Putamen (tissue), 1 donor: Measurements from ENCODE around the gene GNA12.

Experiments
- DNase-seq: peaks from one replicate; pipeline ENCODE4 v3.0.0-alpha.2; 2016; ENCODE audit warnings: low spot score

GNA12 gene

DNA sequence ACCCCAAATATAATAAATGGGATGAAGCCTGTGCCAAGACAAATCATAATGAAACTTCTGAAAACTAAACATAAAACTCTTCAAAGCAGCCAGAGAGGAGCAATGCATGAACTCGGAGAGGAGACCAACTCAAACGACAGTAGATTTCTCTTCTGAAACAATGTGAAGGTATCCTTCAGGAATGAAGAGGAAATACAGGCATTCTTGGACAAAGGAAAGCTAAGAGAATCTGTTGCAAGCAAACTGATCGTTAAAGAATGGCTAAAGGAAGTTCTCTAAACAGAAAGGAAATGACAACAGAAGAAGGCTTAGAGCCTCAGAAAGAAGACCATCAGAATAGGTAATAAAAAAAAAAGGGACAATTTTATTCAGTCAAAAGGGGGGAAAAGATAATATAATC is 6.6 kb downstream of the GNA12 start:
- no peak for DNase-seq

DNA sequence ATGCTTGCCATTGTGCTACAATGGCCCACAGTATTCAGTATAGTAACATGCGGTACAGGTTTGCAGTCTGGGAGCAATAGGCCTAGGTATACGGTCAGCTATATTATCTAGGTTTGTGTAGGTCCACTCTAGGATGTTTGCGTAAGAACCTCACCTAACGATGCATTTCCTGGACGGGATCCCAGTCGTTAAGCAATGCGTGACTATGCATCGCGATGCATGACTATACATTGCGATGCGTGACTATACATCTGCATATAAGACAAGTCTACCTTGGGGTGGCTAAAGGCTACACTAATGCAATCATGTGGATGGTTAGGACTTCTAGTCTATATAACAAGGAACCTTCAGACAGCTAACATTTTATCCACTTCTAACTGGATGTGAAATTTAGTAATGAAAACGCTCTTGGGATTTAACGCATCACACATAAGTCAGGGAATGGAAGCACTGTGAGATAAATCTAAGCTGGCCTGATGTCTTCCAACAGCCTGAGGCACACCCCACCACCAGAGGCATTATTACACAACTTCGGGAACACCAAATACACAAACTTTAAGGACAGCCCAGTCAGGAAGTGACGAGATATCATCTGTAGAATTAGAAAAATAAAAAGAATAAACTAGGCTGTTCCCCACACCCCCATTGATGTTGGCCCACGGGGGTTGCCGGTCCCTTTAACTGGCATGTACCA is 9.2 kb downstream of the GNA12 start:
- DNase-seq, result no peak

DNA sequence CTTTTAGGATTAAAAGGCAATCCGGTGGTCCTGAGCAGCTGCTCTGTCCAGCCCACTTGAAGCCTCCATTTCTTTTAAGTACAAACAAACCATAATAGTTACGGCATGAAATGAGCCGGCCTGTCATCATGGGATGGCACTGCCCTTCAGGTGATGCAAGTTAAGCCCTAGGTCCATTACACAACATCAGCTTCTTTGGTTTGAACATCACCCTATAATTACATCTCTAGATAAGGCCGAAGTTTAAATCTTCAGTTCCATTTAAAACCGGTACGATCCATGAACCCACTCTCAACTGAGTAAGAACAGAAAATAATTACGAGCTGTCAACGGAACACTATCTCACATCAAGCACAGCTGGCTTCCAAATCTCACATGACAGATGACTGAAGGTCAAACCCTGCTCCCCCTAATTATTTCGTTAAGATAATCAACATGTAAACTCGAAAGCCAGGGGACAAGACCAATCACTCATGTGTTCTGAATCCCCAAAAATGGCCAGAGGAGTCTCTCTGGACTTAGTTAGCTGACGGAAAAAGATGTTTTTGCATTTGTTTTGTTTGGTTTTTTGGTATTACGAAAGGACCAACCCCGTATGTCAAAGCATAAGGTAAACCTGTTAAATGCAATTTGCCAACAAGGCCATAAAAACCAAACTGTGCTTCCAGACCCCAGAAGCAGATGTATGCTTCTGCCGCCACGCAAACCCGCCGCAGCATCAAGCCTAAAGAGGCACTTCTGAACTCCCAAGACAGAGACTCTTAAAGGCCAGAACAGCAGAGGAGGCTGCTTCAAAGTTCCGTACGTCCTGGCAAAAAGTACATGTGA is 10.8 kb downstream of the GNA12 start:
- no peak for DNase-seq

DNA sequence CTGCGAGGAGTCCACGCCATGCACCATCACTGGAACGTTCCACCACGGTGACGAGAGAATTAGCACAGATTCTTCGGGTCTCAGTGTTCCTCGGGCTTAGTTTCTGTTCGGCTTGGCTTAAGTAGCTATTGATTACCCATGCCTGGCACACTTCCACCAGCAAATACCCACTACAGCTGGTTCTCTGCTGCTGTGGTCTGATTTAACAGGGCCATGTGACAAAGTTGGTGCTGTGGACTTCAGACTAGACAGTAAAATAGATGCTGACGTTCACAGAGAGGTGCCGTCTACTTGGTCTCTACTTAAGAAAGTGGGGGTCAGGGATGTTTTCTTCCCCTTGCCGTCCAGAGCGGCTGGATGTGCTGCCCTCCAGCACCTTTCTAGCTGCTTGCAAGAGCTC is 11.6 kb downstream of the GNA12 start:
- no peak for DNase-seq

DNA sequence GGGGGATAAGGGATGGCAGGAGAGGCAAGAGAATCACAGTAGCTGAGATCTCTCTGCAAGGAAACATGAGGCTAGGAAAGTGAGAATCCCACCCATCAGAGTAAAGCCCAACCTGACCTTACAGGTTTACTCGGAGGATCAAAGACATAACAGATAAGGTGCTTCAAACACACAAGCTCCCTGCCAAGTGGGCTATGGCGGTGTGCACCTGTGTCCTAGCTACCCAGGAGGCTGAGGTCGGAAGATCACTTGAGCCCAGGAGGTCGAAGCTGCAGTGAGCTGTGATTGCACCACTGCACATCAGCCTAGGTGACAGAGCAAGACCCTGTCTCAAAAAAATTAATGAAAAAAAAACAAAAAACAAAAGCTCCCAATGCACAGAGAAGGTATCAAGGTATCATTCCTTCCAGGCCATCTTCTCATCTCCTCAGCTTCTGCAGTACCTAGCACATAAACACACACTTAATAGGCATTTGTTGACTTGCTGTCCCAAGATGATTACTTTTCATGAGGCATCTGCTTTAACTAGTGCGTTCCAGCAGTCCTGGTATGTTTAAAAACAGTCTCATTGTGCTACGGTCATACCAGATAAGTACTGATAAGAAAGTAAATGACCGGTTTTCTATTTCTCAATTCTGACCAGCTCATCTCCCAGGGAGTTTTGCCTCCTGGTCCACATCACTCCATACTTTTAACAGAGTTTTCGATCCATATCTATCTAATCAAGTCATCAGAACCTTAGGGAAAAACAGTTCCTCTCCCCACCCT is 13.3 kb downstream of the GNA12 start:
- DNase-seq, result no peak

DNA sequence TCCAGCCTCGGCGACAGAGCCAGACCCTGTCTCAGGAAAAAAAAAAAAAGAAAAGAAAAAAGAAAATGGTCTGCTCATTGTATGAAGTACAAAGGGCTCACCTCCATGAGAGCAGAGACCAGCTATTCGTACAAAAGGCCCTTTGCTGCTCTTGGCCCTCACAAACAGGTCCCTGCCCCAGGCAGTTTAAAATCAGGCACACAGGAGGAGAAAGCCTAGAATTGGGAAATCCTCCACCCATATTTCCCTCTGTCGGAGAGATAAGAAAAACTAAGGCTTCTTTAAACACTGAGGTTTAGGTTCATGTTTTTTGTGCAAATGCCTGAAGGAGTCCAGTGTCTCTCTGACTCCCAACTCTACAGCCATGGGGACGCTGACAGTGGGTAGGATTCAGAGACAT is 15.1 kb downstream of the GNA12 start:
- no peak for DNase-seq

DNA sequence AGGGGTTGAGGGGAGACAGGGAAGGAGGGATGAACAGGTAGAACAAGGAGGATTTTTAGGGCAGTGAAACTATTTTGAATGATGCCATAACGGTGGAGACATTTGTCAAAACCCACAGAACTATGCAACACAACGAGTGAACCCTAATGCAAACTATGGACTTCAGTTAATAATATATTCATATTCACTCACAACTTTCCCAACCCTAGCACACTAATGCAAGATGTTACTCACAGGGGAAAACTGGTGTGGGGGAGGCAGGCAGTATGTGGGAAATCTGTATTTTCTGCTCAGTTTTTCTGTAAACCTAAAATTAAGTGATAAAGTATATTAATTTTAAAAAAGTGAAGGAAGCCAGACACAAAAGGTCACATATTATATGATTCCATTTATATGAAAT is 17.3 kb downstream of the GNA12 start:
- no peak for DNase-seq

DNA sequence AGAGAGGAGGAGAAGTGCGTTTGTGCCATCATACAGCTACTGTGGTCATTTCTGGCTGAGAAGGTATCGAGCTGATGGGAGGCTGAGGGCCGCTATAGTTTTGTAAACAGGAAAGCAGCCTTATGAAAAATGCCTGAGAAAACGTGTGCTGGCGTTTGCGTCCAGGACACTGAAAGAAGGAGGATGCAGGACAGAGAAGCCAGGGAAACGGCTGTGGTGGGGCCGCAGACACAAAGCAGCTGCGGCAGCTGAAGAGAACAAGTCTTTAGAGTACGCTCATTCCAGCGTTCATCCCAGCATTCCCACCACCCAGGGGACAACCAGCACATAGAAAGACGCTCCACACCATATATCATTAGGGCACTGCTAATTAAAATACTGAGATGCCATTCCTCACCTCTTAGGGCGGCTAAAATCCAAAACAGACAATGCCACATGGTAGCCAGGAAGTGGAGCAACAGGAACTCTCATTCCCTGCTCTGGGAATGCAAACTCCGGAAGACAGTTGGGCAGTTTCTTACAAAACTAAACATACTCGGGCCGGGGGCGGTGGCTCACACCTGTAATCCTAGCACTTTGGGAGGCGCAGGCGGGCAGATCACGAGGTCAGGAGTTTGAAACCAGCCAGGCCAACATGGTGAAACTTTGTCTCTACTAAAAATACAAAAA is 18.4 kb downstream of the GNA12 start:
- DNase-seq, result no peak

DNA sequence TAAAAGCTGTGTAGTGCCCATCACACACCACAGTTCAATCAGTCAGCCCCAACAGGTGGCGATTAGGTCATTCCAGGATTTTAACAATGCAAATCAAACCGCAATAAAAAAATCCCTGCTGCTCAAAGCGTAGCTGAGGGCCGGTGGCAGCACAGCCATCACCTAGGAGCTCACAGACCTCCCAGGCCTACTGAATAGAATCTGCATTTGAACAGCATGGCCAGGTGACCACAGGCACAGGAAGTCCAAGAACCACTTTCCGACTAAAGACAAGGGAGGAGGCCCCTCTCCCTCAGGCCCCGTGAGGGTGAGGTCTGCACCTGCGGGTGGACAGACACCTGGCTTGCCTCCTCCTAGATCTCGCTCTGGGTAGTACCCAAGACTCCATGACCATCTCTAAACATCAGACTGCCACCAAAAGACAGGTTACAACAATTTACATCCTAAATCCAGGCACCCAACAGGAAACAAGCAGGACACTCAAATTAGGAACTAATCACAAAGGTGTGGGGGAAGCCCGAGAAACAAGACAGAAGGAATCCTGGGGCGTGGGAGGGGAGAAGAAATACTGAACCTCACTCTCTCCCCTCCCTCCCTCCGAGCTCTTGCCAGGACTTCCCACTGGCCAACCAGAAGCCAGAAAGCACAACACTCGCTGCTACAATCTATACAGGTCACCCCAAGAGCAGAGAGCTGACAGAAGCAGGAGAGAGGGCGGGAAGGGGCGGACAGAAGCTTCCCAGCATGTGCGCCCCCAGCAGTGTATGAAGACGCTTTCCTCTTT is 19.2 kb downstream of the GNA12 start:
- DNase-seq, result no peak

DNA sequence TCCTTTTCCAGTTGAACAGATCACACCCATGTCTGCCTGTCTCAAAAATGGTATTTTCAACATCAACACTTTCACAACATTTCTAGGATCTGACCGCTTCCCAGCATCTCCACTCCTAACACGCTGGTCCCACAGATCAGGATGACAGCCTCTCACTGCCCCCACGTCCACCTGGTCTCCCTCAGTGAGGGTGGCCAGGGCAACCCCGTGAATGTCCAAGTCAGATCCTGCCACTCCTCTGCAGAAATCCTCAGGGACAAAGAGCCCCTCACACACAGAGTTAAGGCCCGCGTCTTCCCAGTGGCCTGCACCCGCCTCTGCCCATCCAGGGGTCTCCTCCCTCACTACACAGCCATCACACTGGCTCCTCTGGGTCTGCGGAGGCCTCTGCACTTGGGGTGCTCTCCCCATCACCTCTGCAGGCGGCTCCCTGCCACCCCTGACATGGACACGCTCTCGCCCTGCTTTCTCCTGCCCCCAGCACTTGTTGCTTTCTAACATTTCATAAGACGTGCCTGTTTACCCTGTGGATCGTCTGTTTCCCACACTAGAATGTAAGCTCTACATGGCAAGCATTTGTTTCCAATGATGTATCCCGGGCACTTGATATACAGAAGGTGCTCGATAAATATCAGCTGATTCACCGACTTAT is 20.0 kb downstream of the GNA12 start:
- no peak for DNase-seq

DNA sequence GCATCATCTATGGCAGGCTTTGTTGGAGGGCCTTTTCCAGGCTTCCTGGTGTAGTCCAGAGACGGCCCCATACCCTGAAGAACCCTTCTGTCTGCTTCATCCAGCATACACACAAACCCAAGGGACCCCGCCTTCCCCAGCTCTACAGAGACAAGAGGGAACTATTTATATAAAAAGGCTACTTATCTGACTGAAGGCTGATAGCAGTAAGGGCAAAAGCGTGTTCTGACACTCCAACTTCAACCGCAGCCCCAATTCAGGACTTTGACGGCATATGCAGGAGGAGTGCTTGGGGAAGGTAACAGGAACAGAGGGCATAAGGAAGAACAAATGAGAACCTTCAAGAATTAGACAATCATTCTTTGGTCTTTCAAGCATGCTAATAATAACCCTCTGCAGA is 21.0 kb downstream of the GNA12 start:
- DNase-seq, result no peak

DNA sequence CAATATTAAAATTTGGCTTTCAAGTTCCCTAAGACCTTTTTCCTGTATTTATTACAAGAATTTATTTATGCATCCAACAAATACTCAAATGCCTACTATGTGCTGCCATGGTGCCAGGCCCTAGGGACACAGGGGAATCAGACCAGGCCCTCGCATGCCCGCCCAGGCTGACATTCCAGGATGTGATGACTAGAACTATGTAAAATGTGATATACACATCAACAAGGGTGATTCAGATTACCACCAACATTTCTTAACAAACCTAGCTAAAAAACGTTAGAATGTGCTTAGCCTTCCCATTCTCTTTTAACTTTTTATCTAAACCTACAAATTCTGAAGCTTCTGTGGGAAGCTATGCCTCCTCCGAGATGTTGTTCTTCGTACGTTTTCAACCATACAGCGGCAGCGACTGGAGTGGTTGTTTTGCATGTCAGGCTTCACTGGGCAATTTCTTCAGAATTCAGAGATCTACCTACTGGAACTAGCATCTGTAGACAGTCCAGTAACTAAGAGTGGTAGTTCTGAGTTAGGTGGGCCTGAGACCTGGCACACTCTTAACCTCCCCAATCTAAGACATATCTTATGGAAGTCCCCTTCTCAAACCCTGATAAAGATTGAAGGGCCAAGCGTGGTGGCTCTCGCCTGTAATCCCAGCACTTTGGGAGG is 22.1 kb downstream of the GNA12 start:
- no peak for DNase-seq

DNA sequence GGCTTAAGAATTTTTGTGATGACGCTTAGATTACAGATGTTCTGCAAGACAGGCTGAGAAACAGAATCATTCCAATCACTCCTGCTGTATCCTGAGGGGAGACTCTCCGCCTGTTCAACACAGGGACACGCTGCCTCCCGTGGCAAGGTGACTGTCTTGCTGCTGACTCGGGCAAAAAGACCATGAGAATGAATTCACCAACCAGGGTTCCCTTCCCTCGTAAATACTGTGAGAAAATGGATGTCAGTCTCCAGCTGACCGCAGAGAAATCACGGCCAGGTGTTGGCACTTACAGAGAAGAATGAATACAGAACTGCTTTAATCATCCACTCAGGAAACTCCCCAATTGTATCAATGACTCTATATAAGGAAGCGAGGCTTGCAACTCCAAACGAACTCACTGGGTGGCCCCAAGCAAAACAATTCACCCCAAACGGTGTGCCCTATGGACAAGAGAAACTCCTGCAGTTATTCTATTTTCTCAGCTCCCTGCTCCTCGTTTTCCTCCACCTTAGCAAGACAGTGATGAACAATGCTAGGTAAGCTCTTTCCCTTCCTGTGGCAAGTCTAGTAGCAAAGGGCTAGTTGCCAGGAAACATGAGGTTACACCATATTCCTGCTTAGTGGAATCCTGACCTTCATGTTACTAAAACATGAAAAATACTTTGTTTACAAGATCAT is 22.8 kb downstream of the GNA12 start:
- no peak for DNase-seq

DNA sequence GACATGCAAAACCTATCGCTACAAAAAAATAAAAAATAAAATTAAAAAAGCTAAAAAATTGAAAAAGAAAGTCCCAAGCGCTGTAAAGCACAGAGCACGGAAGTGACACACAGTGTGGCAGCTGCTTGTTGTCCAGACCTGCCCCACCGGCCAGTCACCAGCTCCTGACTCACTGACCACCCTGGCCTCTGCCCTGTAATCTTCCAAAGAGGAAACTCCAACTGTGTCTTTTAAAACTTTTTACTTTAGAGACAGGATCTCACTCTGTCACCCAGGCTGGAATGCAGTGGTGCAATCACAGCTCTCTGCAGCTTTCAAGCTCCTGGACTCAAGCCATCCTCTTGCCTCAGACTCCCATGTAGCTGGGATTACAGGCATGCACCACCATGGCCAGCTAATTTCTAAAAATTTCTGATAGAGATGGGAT is 23.6 kb downstream of the GNA12 start:
- DNase-seq, result no peak

DNA sequence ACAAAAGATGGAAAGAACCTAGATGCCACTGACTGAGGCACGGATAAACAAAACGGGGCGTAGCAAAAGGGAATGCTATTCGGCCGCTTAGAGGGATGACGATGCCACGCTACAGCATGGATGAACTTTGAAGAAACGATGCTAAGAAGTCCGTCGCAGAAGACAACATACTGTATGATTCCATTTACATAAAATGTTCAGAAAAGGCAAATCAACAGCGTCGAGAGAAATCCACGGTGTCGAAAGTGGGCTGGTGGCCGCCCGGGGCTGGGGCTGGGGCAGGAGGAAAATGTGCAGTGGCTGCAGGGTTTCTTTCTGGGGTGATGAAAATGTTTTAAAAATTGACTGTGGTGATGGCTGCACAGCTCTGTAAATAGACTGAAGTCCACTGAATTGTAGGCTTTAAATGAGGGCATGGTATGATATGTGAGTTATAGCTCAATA is 24.1 kb downstream of the GNA12 start:
- DNase-seq, result no peak

DNA sequence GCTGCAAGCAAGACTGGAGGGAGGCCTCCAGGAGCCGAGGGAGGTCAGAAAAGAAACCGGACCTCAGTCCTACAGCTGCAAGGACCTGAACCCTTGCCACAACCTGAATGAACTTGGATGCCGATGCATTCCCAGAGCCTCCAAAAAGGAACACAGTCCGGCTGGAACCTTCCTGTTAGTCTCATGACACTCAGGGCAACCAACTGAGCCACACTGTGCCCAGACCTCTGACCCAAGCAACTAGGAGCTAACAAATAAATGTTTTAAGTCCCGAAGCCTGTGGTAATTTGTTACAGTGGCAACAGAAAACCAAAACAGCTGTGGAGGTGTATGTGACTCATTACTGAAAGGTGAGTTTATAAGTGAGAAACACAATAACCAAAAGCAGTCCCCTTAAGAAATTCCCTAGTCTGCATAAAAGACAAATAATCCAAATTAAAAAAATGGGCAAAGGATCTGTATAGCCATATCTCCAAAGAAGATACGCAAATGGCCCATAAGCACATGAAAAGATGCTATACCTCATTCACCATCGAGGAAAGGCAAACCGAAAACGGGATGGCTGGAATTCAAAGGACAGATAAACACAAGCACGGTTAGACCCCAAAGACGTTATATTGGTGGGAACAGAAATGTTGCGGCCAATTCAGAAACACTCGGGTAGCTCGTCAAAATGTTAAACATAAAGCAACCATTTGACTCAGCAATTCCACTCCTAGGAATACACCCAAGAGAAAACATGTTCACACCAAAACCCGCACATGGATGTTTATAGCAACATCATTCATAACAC is 24.8 kb downstream of the GNA12 start:
- no peak for DNase-seq

DNA sequence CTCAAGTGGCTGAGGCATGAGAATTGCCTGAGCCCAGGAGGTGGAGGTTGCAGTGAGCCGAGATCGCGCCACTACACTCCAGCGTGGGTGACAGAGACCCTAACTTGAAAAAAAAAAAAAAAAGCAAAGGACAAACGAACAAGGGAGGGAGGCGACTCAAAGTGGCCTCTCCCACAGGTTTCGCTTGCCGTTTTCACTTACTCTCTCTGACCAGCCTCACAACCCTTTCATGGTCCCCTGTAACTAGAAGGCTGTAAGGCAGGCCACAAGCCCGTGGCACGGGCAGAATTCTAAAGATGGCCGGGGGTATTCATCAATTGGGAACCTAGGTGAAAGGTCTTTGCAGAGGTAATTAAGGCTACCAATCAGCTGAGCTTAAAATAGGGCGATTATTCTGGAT is 25.5 kb downstream of the GNA12 start:
- DNase-seq, result no peak

DNA sequence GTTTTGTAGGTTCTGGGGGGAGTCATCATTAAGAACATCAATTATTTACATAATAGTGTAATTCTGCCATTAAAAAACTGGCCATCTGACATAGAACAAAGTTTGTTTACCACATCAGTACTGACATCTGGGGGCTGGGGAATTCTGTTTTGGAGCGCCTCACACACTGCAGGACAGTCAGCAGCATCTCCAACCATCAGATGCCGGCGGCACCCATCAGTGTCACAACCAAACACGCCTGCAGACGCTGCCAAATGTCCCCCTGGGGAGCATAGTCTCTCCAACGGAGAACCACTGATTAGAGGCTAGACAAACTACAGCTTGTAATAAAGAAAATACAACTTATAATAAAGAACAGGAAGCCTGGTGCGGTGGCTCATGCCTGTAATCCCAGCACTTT is 26.0 kb downstream of the GNA12 start:
- no peak for DNase-seq

DNA sequence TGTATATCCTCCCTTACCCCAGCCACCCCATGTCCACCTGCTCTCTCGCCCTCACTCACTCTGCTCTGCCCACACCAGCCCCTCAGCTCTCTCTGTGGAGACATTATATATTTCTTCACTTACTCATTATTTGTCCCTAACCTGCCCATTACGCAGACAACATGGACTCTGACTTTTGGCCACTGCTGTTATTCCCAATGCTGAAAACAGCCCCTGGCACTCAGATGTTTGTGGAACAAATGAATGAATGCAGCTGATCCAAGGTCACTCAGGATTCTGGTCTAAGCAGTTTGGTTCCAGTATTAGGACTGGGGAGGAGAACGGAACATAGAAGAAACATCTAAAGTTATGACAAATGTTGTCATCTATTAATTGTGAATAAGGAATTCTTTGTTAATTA is 26.7 kb downstream of the GNA12 start:
- no peak for DNase-seq
